Measurements from ENCODE around the gene SUPT16H. TPM values are rescaled to one million over a fixed set of nuclear protein-coding genes. Genes with fewer than 3 reads are reported as not detected.
A peak's percentile ranks its signal among the peaks of the same experiment; 100 is the strongest.

The SUPT16H gene
- 122 and 130 TPM in 2 replicates for total RNA-seq (2013; cell fraction: nucleolus; rRNA removed)
- total RNA-seq (2014; rRNA removed) = 117 and 128 TPM in 2 replicates
- 160 and 164 TPM in 2 replicates for total RNA-seq (2014; rRNA removed; fragmentation: Illumina TruSeq; extraction: Trizol)
- 119 and 120 TPM in 2 replicates for total RNA-seq (2021)
- 53.0 TPM for polyA plus RNA-seq (2011; ENCODE audit: low read depth)
- 123 and 137 TPM in 2 replicates for polyA plus RNA-seq (2011; rRNA removed)
- 82.1 and 87.5 TPM in 2 replicates for polyA plus RNA-seq (2011; cell fraction: cytosol; rRNA removed)
- 82.3 and 112 TPM in 2 replicates for polyA plus RNA-seq (2011; cell fraction: nucleus; rRNA removed)
- 67.2 and 72.6 TPM in 2 replicates for polyA plus RNA-seq (2012)
- 201 and 233 TPM in 2 replicates for polyA plus RNA-seq (2014; fragmentation: Illumina TruSeq; extraction: Trizol)
- 100 to 1,000 TPM in 1 of 2 experiments, 10 to 100 TPM in 1; 90.7 to 106 TPM for polyA plus RNA-seq (2014; fragmentation: Nextera tagmentation; extraction: Ambion mirVana)
- 104 and 111 TPM in 2 replicates for polyA plus RNA-seq (2014; rRNA removed)
- 100 to 1,000 TPM; 166 TPM for polyA plus RNA-seq (2016; fragmentation: Nextera tagmentation; extraction: Ambion mirVana)
- 110 and 118 TPM in 2 replicates for polyA minus RNA-seq (2011; rRNA and poly(A)+ RNA removed)
- polyA minus RNA-seq (2011; cell fraction: cytosol; rRNA and poly(A)+ RNA removed) = 42.6 and 47.5 TPM in 2 replicates
- polyA minus RNA-seq (2011; cell fraction: nucleus; rRNA and poly(A)+ RNA removed) = 40.0 and 66.4 TPM in 2 replicates
- percentile 90 among the genes with signal in this experiment for Bru-seq, nascent RNA
- percentile 97 among the genes with signal in this experiment for BruChase-seq, experiment 1, labeled RNA remaining after a 6-hour chase
- percentile 95 among the genes with signal in this experiment for BruChase-seq, experiment 2, labeled RNA remaining after a 2-hour chase
- long read RNA-seq, experiment 1, full-length matches to known transcripts = 26 of 110 reads
- long read RNA-seq, experiment 1, partial matches to known transcripts = 77 of 110 reads
- long read RNA-seq, experiment 1, other reads (novel, unspliced or antisense) = 7 of 110 reads
- long read RNA-seq, experiment 2, full-length matches to known transcripts = 73 of 803 reads
- long read RNA-seq, experiment 2, partial matches to known transcripts = 676 of 803 reads
- long read RNA-seq, experiment 2, other reads (novel, unspliced or antisense) = 54 of 803 reads

GRCh38 chr14:21383848-21384493 lies at the start of gene SUPT16H:
Gene SUPT16H (minus strand): TSS chr14:21384019. CDS start chr14:21383927, 92 bp downstream.
- peak within 1 kb of the TSS; percentile 94 for H2AFZ ChIP-seq (ENCODE audit: control insufficient read depth, low read depth, low read length)
- H3K4me3 ChIP-seq = peak within 1 kb of the TSS; percentile 95
- ATAC-seq (peak; percentile 91), FAIRE-seq (peak; percentile 92), DNase-seq (ENCODE audit: low read depth, low spot score) (peak; percentile 71)
- peaks cover 2 to 14% of the 10 kb centered on the region in 2 experiments; a peak in 3 of 4 replicates for H3K36me3 ChIP-seq (ENCODE audit: control insufficient read depth in 2 of 2, insufficient read depth in 2 of 2, low read length in 1 of 2)
- H4K20me1 ChIP-seq (ENCODE audit: control insufficient read depth, insufficient read depth) = no peaks in the 10 kb centered on the region
- intact Hi-C loops (cut with micrococcal nuclease; ENCODE audit: unreplicated experiment) = loop anchor here (2.0 to 10.0 kb wide), 2 partner anchors 73 to 119 kb away; partner anchors contain the start of genes CHD8 and HNRNPC
- WGBS (ENCODE audit: insufficient coverage, insufficient replicate concordance, low lambda C conversion rate, missing lambda C conversion rate) = under 1% methylated on average over 54 of the region's 54 CpGs
- no peaks in the 10 kb centered on the region; the same call in 2 of the 3 replicates for H3K9me3 ChIP-seq (replicated peaks; ENCODE audit: control insufficient read depth, insufficient read depth, low read length)
- in situ Hi-C loops (cut with MboI) = no loop called here
- peak within 1 kb of the TSS; percentile 81 for H3K4me2 ChIP-seq (ENCODE audit: control insufficient read depth, insufficient read depth)
- peak within 1 kb of the TSS; percentile 94 for H3K27ac ChIP-seq (ENCODE audit: control insufficient read depth, insufficient read depth)
- ChIA-PET CTCF (interaction anchor here (0.6 to 1.7 kb wide), 4 partner anchors 11 to 169 kb away, joined by 3 to 6 read pairs (median 4); partner anchors contain the start of gene CHD8), SMC1A (ENCODE audit: uncharacterized antibody, unreplicated experiment) (interaction anchor here (1.0 to 1.5 kb wide), 4 partner anchors 53 to 116 kb away, joined by 3 to 5 read pairs (median 4); no protein-coding TSS in a partner anchor), POLR2A (interaction anchor here (0.9 to 1.0 kb wide), 2 partner anchors 31 to 53 kb away, joined by 3 to 4 read pairs; no protein-coding TSS in a partner anchor), RAD21 (ENCODE audit: unreplicated experiment) (interaction anchor here (0.6 to 1.3 kb wide), 4 partner anchors 53 to 169 kb away, joined by 3 to 8 read pairs (median 4); partner anchors contain the start of gene CHD8)
- H3K79me2 ChIP-seq (ENCODE audit: control insufficient read depth, insufficient read depth, low read length) = peaks cover 49% of the 10 kb centered on the region
- no peaks in the 10 kb centered on the region for H3K27me3 ChIP-seq (replicated peaks in 1 of 2; ENCODE audit: control insufficient read depth in 2 of 2, insufficient read depth in 2 of 2, low read length in 1 of 2)
- peaks cover 9% of the 10 kb centered on the region for H3K4me1 ChIP-seq (ENCODE audit: control insufficient read depth, insufficient read depth, low read length)
- BruUV-seq (replicated peaks) = no TSS peak
- peak within 1 kb of the TSS; percentile 99 for H3K9ac ChIP-seq (ENCODE audit: control insufficient read depth, insufficient read depth, low read length)
- TF ChIP-seq, protein P1, sequence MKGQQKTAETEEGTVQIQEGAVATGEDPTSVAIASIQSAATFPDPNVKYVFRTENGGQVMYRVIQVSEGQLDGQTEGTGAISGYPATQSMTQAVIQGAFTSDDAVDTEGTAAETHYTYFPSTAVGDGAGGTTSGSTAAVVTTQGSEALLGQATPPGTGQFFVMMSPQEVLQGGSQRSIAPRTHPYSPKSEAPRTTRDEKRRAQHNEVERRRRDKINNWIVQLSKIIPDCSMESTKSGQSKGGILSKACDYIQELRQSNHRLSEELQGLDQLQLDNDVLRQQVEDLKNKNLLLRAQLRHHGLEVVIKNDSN (IDR thresholded peaks at IDR 0.05; ENCODE audit: borderline replicate concordance, extremely low read length, insufficient read depth, low read depth, low read length) = peak; percentile 93
- TF ChIP-seq HDGF (IDR thresholded peaks at IDR 0.05) = 0 out of 2 replicates have a peak, but pooled peaks have one; percentile 69
- peak; percentile 80; the same call in 1 of the 2 replicates for TF ChIP-seq MXI1 (IDR thresholded peaks at IDR 0.05; ENCODE audit: low read depth, low read length)
- peak; percentile 49; the same call in 1 of the 2 replicates for TF ChIP-seq ZBTB11 (CRISPR knock-in tag; IDR thresholded peaks at IDR 0.05)
- peak; percentile 66; the same call in 1 of the 2 replicates for TF ChIP-seq NKRF (conservative IDR thresholded peaks at IDR 0.05)
- TF ChIP-seq, protein P2, sequence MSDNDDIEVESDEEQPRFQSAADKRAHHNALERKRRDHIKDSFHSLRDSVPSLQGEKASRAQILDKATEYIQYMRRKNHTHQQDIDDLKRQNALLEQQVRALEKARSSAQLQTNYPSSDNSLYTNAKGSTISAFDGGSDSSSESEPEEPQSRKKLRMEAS (IDR thresholded peaks at IDR 0.05; ENCODE audit: low read depth, low read length) = peak; percentile 84
